Muscle of back (tissue), 11 donors: Measurements from ENCODE around the gene ADGRG7. TPM values are rescaled to one million over a fixed set of nuclear protein-coding genes. Genes with fewer than 3 reads are reported as not detected.

ENCODE experiments used
- DNase-seq, 3 donors: peaks; one replicate each; pipeline versions ENCODE4 v3.0.0 to v3.0.0-alpha.2; 2013
- polyA plus RNA-seq, 10 donors: library from polyadenylated mRNA; unstranded; fragments of 120-200 nt; gene quantifications; one replicate each; pipeline ENCODE4 v1.2.1, GENCODE V29; 2013; ENCODE audit not compliant: insufficient read length in 10 of 10

ADGRG7 gene
- polyA plus RNA-seq, 10 donors = 0.04 TPM; not detected in 9

DNA sequence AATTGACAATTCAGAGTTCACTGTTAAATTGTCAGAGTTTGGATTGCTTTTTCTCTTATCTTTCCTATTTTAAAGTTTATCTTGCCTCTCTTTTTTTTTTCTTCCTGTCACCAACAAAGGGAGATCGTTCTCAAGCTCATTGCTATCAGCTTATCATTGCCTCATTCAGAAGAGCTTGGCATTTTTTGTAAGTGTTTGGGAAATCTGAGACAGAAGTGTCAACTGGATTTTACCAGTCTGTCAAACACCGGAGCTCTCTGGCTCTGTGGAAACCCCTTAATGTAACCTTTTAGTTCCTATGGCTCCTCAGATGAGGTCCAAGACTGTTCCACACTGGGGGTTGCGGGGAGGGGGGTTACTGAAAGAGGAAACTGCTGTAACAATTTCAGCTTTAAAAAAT is 89.3 kb downstream of the ADGRG7 start:
- DNase-seq = no peak

DNA sequence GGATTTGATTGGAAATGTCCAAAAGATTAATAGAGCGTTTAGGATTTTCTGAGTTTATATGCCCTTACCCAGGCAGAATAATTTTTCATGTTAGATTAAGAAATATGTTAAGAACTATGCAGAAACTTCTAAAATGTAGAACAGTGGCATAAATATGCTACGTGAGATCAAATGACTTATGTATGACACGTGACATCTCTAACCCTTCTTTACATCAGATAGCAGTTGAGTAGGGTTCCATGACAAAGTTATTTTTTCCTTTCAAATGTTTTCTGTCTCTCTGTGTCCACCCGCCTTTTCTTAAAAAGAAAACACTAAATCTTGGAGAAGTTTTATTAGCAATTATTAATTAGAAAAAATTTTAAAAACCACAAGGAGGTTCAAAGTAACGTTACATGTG is 91.3 kb downstream of the ADGRG7 start:
- no peak for DNase-seq

DNA sequence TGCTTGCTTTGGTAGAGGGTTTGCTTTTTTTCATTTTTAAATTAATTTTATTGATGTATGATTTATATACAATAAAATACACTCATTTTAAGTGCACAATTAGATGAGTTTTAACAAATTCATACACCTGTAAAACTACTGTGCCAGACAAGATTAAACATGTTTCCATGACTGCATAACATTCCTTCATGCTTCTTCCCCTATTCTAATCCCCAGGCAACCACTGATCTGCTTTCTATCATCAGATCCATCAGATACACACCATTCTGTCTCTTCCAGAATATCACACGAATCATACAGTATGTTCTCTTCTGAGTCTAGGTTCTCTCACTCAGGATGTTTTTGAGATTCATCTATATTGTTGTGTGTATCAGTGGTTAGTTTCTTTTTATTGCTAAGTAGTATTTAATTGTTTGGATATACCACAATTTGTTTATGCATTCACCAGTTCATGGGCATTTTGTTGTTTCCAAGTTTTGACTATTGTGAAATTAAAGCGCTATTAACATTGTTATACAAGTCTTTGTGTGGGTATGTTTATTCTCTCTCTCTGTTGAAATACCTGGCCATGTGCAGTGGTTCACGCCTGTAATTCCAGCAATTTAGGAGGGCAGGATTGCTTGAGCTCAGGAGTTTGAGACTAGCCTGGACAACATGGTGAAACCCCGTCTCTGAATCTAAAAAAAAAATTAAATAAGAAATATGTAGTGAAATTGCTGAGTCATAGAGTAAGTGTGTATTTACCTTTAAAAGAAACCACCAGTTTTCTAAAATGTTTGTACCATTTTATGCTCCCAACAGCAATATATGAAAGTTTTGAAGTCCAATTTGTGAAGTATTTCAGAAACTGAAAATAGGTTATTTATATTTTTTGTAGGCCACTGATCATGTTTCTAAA is 92.9 kb downstream of the ADGRG7 start:
- no peak for DNase-seq

DNA sequence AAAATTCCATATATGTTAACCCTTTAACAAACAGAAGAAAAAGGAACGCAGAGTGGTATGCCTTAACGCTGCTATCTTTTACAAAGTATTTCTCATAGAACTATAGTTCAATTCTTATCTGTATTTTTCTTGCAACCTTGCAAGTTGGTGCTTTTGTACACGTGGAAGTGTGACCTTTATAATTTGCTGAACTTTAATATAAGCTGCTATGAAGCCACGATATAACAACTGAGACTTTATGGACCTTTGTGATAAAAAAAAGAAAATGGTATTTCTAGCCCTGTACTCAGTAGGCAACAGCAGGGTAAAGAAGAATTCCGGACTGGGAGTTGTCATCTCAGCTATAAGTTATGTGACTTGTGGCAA is 93.6 kb downstream of the ADGRG7 start:
- DNase-seq = no peak

DNA sequence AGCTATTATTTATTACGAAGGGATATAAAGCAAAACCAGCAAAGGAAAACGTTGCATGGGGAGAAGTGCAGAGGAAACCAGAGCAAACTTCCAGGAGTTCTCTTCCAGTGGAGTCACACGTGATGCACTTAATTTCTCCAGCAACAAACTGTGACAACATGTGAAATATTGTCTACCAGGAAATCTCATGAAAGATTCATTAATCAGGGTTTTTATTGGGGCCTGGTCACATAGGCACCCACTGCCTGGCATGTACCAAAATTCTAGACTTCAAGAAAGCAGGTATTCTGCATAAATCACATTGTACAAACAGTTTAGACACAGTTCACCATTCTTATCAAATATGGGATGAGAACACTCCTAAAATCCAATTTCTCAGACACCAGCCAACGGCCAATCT is 94.5 kb downstream of the ADGRG7 start:
- DNase-seq = no peak

DNA sequence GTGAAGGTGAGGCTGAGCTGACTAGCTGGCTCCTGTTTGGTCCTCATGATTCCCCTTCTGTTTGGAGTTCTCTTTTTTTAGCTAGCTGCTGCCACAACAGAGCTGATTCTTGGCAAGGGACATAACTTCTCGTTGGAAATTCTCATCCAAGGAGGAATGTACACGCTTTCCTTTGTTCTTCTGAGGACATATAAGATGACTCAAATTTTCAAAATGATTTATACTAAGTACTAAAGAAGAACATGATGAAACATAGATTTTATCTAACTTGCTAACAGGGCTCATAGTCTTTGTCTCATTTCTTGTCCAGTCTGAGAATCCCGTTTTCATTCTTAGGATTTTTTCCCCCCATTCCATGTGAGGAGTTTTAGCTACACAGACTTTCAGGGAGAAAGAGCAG is 97.0 kb downstream of the ADGRG7 start:
- peak in 1 of 3 donors; percentile 22 for DNase-seq

DNA sequence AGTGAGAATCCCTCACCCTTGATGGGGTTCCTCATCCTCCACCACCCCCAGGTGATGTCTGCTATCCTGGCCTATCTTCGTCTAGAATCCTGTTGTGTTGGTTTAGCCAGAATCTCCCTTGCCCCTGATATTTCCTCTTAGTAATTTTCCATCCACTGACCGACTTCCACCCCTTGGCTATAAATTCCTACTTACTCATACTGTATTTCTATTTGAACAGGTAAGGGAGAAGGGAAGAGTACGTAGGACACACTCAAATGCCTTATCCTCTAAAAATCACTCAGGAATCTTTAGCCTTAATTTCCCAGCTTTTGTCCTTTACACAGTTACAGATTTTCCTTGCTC is 99.2 kb downstream of the ADGRG7 start:
- no peak for DNase-seq

DNA sequence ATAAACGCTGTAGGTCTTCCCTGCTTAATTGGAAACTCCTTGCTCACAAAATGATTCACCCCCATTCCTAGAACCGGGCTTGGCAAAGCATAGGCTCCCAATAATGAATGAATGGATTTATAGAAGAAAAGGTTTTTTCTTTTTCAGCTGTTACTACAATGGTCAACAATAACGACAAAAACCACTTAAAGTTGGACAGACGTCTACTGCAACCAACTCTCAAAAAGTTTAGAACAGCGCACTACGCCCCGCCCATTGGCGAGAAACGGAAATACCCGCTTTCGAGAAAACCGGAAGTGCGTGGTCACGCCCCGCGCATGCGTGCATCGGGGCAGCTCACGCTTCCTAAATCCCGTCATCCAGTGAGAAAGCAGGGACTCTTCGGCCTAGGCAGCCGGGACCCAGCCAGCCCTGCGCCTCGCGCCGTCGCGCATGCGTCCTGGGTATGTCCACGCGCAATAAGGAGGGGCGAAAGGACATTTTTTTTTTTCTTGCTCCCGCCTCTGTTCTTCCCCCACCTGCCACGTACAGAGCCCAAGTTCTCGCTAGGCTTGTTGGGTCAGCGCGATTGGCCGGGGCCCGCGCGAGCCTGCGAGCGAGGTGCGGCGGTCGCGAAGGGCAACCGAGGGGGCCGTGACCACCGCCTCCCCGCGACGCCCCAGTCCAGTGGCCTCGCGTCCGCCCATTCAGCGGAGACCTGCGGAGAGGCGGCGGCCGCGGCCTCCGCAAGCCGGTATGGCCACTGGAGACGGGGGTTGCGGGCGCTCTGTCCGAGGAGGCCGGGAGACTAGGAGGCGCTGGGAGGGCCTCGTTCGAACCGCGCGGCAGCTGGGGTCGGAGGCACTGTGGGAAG is 99.8 kb downstream of the ADGRG7 start, which contains the start of gene TFG:
TFG (plus strand) TSS at position 506 of the 853 bp plus-strand sequence. CDS start 4,192 bp downstream, outside the sequence.
- DNase-seq = peak; percentile 100

DNA sequence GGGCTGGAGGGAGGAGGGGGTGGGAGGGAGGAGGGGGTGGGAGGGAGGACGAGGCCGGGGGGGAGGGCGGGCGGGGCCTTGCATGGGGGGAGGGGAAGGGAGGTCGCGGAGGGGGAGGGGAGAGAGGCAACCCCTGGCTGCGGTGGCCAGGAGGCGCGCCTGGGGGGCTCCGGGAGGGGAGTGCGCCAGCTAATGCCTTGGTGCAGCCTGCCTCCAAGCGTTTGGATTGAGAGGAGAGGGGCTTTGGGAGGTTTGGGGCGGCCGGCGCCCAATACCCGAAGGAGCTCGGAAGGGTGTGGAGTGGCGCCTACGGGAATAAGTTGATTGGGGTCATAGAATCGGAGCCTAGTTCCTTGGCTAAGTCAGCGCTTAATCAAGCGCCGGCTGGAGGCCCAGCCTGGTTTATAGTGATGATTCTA is 100.5 kb downstream of the ADGRG7 start:
- peak; percentile 45 to 84 (median 59) for DNase-seq

DNA sequence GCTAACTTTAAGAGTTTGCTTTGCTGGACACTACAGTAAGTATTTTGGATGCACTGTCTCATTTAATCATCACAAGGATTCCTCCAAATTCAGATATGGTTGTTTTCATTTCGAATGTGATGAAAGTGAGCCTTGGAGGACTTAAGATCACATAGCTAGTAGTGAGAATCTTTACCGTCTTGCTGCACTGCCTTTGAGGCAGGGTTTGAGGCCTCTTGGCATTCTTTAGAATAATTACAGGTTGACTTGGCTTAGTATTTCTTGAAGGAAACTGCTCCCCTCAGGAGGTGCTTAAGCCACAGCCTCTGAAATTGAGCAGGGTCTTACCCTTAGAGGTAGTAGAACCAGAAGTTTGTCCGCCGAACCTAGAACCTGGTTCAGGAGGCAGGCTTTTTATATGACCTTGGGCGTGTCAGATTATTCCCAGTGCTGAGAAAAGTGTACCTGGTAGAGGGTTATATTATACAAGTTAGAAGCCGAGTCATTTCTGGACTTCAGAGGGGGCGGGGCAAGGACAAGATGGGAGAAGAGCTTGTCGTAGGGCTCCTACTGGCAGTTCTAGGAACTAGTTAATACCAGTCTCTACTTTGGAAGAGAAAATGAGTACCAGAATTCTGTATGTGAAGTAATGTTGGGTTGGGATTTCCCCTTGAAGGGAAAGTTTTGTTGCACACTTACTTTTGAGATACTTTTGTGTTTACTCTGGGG is 101.0 kb downstream of the ADGRG7 start:
- peak; percentile 28 to 59 (median 52) for DNase-seq

DNA sequence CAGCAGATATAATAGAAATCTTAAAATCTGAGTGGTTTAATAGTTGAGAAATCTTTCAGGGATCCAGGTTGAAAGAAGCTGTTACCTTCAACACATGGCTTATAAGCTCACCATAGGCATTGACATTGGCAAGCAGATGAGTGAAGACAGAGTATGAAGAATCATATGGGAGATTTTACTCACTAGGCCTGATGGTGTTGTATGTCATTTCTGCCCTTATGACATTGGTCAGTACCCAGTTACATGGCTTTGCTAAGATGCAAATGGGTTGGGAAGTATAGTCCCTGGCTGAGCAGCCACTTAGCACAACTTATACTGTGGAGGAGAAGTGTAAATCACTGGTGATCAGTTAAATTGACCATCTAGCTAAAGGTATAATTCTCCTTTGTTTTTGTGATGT is 105.8 kb downstream of the ADGRG7 start:
- no peak for DNase-seq

DNA sequence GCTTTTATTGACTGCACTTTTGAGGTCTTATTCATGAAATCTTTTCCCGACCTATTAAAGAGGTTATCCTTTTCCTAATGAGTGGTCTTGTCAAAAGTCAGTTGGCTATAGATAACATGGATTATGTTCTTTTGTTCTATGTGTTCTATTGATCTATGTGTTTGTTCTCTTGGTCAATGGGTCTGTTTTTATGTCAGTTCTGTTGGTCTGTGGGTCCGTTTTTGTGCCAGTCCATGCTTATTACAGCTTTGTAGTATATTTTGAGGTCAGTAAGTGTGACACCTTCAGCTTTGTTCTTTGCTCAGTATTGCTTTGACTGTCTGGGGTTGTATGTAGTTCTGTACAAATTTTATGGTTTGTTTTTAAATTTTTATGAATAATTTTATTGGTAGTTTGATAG is 107.7 kb downstream of the ADGRG7 start:
- no peak for DNase-seq

DNA sequence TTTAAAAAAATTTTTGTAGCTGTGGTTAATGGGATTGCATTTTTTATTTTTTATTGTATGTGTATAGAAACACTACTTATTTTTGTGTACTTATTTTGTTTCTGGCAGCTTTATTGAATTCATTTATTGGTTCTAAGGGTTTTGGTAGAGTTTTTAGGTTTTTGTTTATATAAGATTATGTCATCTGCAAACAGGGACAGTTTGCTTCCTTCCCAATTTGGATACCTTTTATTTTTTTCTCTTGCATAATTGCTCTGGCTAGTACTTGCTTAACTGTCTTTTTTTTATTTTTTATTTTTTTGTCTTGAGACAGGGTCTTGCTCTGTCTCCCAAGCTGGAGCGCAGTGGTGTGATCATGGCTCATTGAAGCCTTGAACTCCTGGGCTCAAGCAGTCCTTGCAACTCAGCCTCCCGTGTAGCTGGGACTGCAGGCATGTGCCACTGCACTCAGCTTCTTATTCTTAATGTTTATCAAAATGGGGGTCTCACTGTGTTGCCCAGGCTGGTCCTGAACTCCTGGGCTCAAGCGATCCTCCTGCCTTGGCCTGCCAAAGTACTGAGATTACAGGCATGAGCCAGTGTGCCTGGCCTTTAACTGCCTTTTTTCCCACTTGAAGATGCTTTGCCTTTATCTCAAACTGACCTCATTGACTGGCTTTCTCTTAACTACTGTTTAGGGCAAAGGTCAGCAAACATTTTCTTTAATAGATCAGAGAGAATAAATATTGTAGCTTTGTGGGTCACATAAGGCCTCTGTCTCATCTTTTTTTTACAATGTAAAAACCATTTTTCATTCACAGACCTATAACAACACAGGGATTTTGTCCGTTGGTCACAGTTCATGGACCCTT is 108.5 kb downstream of the ADGRG7 start:
- no peak for DNase-seq

DNA sequence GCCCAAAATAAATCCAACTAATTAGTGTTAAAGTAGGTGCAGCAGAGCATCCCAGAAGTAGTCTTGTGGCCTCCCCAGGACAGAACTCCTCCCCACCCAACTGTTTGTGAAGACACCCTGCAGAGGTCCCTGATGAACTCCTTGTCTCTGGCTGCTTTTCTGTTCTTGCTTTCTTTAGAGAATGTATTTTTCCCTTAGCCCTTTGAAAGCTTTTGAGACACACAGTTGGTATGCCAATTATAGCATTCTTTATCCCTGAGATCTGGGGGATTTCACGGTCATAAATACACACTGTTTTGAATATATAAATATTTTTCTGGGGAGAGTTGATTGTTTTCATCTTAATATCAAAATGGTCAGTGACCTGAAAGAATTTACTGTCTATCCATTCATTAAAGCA is 109.7 kb downstream of the ADGRG7 start:
- DNase-seq = no peak

DNA sequence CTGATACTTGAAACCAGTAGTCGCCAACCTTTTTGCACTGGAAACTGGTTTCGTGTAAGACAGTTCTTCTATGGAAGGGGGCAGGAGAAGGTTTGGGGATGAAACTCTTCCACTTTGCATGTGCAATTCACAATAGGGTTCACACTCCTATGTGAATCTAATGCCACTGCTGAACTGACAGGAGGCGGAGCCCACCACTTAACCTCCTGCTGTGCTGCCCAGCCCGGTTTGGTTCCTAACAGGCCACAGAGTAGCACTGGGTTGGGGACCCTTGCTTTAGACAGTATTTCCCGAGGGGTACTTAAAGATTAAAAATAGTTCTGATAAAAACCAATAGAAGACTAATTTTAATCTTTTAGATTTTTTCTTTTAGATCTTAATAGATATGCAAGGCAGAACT is 111.0 kb downstream of the ADGRG7 start:
- no peak for DNase-seq

DNA sequence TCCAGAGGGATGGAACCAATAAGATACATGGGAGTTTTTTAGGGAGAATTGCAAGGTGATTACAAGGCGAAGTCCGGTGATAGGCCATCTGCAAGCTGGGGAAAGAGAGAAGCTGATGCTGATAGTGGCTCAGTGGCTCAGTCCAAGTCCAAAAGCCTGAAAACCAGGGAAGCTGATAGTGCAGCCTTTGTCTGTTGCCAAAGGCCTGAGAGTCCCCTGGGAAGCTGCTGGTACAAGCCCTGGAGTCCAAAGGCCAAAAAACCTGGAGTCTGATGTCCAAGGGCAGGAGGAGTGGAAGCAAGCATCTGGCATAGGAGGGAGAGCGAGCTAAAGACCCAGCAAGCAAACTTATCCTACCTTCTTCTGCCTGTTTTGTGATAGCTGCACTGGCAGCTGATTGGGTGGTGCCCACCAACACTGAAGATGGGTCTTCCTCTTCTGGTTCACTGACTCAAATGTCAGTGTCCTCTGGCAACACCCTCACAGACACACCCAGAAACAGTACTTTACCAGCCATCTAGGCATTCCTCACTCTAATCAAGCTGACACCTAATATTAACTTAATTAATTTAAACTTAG is 116.6 kb downstream of the ADGRG7 start:
- no peak for DNase-seq

DNA sequence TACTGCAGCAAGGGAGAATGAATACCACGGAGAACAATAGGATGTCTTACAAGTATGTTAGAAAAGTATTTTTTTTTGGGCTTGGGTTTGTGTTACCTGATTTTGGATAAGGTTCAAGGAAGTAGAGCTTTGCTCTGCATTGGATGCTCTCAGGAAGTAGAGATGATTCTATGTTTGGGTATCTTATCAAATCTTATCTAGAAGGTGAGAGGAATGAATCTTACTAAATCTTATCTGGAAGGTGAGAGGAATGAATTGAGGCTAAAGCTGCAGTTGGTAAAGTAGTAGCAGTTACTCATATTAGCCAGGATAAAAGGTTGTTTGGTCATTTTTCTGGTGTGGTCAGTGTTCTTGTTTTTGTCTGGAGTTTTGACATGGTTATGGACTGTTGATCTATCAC is 117.3 kb downstream of the ADGRG7 start:
- no peak for DNase-seq

DNA sequence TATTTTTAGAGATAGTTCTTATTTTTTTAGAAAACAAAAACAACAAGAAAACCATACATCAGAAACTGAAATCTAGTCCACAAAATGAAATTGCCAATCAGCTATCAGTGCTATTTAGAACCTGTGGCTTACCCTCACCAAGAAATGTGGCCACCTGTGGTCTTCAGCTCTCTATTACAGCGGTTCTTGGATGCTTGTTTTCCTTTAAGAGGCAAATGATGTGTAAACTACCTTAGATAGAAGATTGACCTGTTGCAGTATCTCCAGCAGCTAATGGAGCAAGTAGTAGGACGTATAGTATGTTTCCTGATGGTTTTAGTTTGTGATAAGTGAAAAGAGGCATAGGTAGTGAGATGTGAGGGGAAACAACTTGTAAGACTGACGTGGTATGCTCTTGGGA is 121.1 kb downstream of the ADGRG7 start:
- DNase-seq = no peak

DNA sequence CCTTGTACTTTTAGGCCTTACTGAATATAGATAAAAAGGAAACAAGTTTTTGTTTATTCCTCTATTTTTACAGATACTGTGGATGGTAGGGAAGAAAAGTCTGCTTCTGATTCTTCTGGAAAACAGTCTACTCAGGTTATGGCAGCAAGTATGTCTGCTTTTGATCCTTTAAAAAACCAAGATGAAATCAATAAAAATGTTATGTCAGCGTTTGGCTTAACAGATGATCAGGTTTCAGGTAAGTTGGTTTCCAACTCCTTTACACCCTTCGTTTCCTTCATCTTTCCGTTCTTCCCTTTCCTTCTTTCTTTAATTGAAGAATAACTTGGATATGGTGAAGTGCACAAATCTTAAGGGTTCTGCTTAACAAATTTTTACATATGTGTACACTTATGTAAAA is 123.0 kb downstream of the ADGRG7 start:
- no peak for DNase-seq

DNA sequence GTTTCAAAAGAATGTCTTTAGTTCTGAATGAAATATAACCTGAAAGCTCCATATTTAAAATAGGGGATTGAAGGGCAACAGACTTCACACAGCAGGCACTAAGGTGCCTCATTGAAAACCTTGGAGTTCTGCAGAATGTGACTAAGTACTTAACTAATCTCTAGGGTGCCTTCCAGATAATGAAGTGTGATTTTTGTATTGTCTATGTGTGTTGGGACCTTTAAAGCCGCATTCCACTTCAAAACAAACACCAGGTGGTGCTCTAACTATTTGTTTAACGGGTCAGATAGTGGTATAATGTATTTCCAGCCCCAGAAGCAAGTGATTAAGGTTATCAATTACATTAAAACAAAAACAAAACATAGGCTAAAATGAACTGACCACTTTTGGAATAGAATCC is 127.9 kb downstream of the ADGRG7 start:
- DNase-seq = peak in 1 of 3 donors; percentile 39

DNA sequence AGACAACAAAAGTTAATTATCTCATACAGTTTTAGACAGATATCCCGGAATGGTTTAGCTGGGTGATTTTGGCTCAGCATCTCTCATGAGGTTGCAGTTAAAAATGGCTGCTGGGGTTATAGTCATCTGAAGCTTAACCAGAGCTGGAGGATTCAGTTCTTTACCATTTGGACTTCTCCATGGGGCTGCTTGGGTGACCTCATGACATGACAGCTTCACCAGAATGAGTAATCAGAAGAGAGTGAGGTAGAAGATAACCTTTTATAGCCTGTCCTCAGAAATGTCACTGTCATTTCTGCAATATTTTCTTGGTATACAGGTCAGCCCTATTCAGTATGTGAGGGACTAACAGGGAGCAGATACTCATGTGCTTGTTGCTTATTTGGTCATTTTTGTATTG is 130.8 kb downstream of the ADGRG7 start:
- no peak for DNase-seq
